Activated naive CD8-positive, alpha-beta T cell treated with anti-CD3 and anti-CD28 coated beads, Interleukin-2, amount 10 ng/mL, durations not matched to agents 7 days and 5 days (primary cell): Measurements from ENCODE around the gene KDM1B. TPM values are rescaled to one million over a fixed set of nuclear protein-coding genes. Genes with fewer than 3 reads are reported as not detected.
"Not testable (repeated sequence)": the region's sequence is repeated elsewhere in the genome, so short reads cannot be mapped to it uniquely, and the experiment has no call there.

Experiments
- ATAC-seq: fragments of 150-1000 bp; cut with Tn5 transposase; one replicate; pipeline ENCODE4 v1.10.0; 2021; ENCODE audit warnings: low read depth, moderate library complexity
- POLR2A ChIA-PET: fragments of 350-600 bp; sonication (Branson Sonifier 250); formaldehyde crosslinking; loops from one replicate; lab custom pipeline; 2021; ENCODE audit warnings: antibody characterized with exemption; lab: Charles Lee
- DNase-seq: peaks from one replicate; pipeline ENCODE4 v3.0.0; 2021
- H3K27ac Mint-ChIP-seq: one replicate; pipeline ENCODE4 v1.8.0; 2022; ENCODE audit warnings: mild to moderate bottlenecking, mixed read lengths
- H3K27me3 Mint-ChIP-seq: one replicate; pipeline ENCODE4 v1.8.0; 2022; ENCODE audit warnings: mild to moderate bottlenecking, moderate library complexity, mixed read lengths
- H3K36me3 Mint-ChIP-seq: one replicate; pipeline ENCODE4 v1.8.0; 2021; ENCODE audit warnings: mild to moderate bottlenecking, mixed read lengths
- H3K4me1 Mint-ChIP-seq: one replicate; pipeline ENCODE4 v1.8.0; 2021; ENCODE audit warnings: mixed read lengths
- H3K4me3 Mint-ChIP-seq: one replicate; pipeline ENCODE4 v1.8.0; 2022; ENCODE audit warnings: mild to moderate bottlenecking, moderate library complexity, mixed read lengths
- H3K9me3 Mint-ChIP-seq: one replicate; pipeline ENCODE4 v1.8.0; 2021; ENCODE audit warnings: mixed read lengths
- total RNA-seq, 2 experiments: library from RNA; stranded (reverse); gene quantifications; one replicate each; pipeline ENCODE4 v1.2.3, GENCODE V29; 2021

Gene KDM1B
- total RNA-seq, 2 experiments from 2014 or later, result 9.7 to 10.2 TPM

GRCh38 chr6:18138906-18139305 is 16.3 kb upstream of the KDM1B start:
- no peak overlapping the region for H3K27ac Mint-ChIP-seq
- H3K27me3 Mint-ChIP-seq, result no peaks in the 10 kb centered on the region
- ATAC-seq (no peak), DNase-seq (no peak)
- peaks cover 26% of the 10 kb centered on the region for H3K36me3 Mint-ChIP-seq
- no peaks in the 10 kb centered on the region for H3K9me3 Mint-ChIP-seq
- no peak overlapping the region for H3K4me3 Mint-ChIP-seq
- POLR2A ChIA-PET, result no interaction called here
- peaks cover 6% of the 10 kb centered on the region for H3K4me1 Mint-ChIP-seq

GRCh38 chr6:18139935-18140621 is 15.1 kb upstream of the KDM1B start:
- H3K27me3 Mint-ChIP-seq, result no peaks in the 10 kb centered on the region
- H3K9me3 Mint-ChIP-seq, result no peaks in the 10 kb centered on the region
- DNase-seq (no peak), ATAC-seq (no peak)
- H3K36me3 Mint-ChIP-seq, result peaks cover 23% of the 10 kb centered on the region
- H3K27ac Mint-ChIP-seq, result no peak overlapping the region
- POLR2A ChIA-PET, result no interaction called here
- H3K4me3 Mint-ChIP-seq, result no peak overlapping the region
- peaks cover 2% of the 10 kb centered on the region for H3K4me1 Mint-ChIP-seq

- Mint-ChIP-seq H3K9me3 (no peaks in the 10 kb centered on the region), H3K4me3 (no peak overlapping the region), H3K4me1 (no peaks in the 10 kb centered on the region), H3K27me3 (no peaks in the 10 kb centered on the region), H3K27ac (no peak overlapping the region), H3K36me3 (peaks cover 19% of the 10 kb centered on the region)
- ATAC-seq, result no peak
- DNase-seq, result no peak
- POLR2A ChIA-PET, result interaction anchor here (0.6 kb wide), 1 partner anchor 314 kb away, joined by 3 read pairs; no protein-coding TSS in a partner anchor
Observed at GRCh38 chr6:18141805-18142590, 13.2 kb upstream of the KDM1B start.

- H3K4me1 Mint-ChIP-seq, result no peaks in the 10 kb centered on the region
- H3K4me3 Mint-ChIP-seq, result no peak overlapping the region
- ATAC-seq (no peak), DNase-seq (no peak)
- peaks cover 16% of the 10 kb centered on the region for H3K36me3 Mint-ChIP-seq
- POLR2A ChIA-PET, result no interaction called here
- no peaks in the 10 kb centered on the region for H3K27me3 Mint-ChIP-seq
- H3K27ac Mint-ChIP-seq, result no peak overlapping the region
- H3K9me3 Mint-ChIP-seq, result no peaks in the 10 kb centered on the region
Observed at GRCh38 chr6:18142591-18142861, 12.7 kb upstream of the KDM1B start.

- no peak for ATAC-seq
- Mint-ChIP-seq H3K27ac (no peak overlapping the region), H3K4me3 (no peak overlapping the region), H3K27me3 (no peaks in the 10 kb centered on the region), H3K9me3 (no peaks in the 10 kb centered on the region), H3K4me1 (no peaks in the 10 kb centered on the region), H3K36me3 (peaks cover 15% of the 10 kb centered on the region)
- DNase-seq, result no peak
- POLR2A ChIA-PET, result no interaction called here
Observed at GRCh38 chr6:18147160-18147559, 8.1 kb upstream of the KDM1B start.

GRCh38 chr6:18147616-18148015 is 7.6 kb upstream of the KDM1B start:
- DNase-seq (no peak), ATAC-seq (no peak)
- POLR2A ChIA-PET, result no interaction called here
- Mint-ChIP-seq H3K27me3 (no peaks in the 10 kb centered on the region), H3K36me3 (peaks cover 14% of the 10 kb centered on the region), H3K27ac (no peak overlapping the region), H3K4me3 (no peak overlapping the region), H3K9me3 (no peaks in the 10 kb centered on the region), H3K4me1 (peaks cover 2% of the 10 kb centered on the region)

GRCh38 chr6:18148304-18149025 is 6.8 kb upstream of the KDM1B start:
- DNase-seq (no peak), ATAC-seq (no peak)
- H3K36me3 Mint-ChIP-seq, result peaks cover 9% of the 10 kb centered on the region
- peaks cover 8% of the 10 kb centered on the region for H3K4me1 Mint-ChIP-seq
- no peaks in the 10 kb centered on the region for H3K9me3 Mint-ChIP-seq
- no peak overlapping the region for H3K27ac Mint-ChIP-seq
- H3K4me3 Mint-ChIP-seq, result no peak overlapping the region
- POLR2A ChIA-PET, result no interaction called here
- H3K27me3 Mint-ChIP-seq, result no peaks in the 10 kb centered on the region

- H3K27me3 Mint-ChIP-seq, ATAC-seq, POLR2A ChIA-PET, H3K4me3 Mint-ChIP-seq, H3K9me3 Mint-ChIP-seq, DNase-seq, H3K27ac Mint-ChIP-seq: not testable (repeated sequence)
- Mint-ChIP-seq H3K36me3 (peaks cover 10% of the 10 kb centered on the region), H3K4me1 (peaks cover 15% of the 10 kb centered on the region)
Observed at GRCh38 chr6:18151391-18151790, 3.8 kb upstream of the KDM1B start.

- POLR2A ChIA-PET, result interaction anchor here (0.6 kb wide), 1 partner anchor 32 kb away, joined by 3 read pairs; no protein-coding TSS in a partner anchor
- H3K4me1 Mint-ChIP-seq, result peaks cover 16% of the 10 kb centered on the region
- peaks cover 10% of the 10 kb centered on the region for H3K36me3 Mint-ChIP-seq
- ATAC-seq (no peak), DNase-seq (no peak)
- H3K9me3 Mint-ChIP-seq, result no peaks in the 10 kb centered on the region
- H3K4me3 Mint-ChIP-seq, result no peak overlapping the region
- H3K27ac Mint-ChIP-seq, result no peak overlapping the region
- H3K27me3 Mint-ChIP-seq, result no peaks in the 10 kb centered on the region
Observed at GRCh38 chr6:18151801-18152200, 3.4 kb upstream of the KDM1B start.

- Mint-ChIP-seq H3K4me3 (no peak overlapping the region), H3K4me1 (peaks cover 16% of the 10 kb centered on the region), H3K27ac (no peak overlapping the region), H3K36me3 (peaks cover 10% of the 10 kb centered on the region), H3K27me3 (no peaks in the 10 kb centered on the region), H3K9me3 (no peaks in the 10 kb centered on the region)
- DNase-seq, result no peak
- POLR2A ChIA-PET, result interaction anchor here (1.9 kb wide), 1 partner anchor 447 kb away, joined by 5 read pairs; the partner anchor contains the start of gene NUP153
- ATAC-seq, result no peak
Observed at GRCh38 chr6:18153311-18153703, 1.9 kb upstream of the KDM1B start.

GRCh38 chr6:18154507-18155149 is 594 bp upstream of the KDM1B start, which contains the start of gene TPMT:
TSS of gene TPMT (minus strand) at chr6:18155077. CDS start at chr6:18149127, 5,950 bp downstream.
- ATAC-seq (peak; percentile 69), DNase-seq (peak; percentile 29)
- H3K4me1 Mint-ChIP-seq, result peaks cover 16% of the 10 kb centered on the region
- peak within 1 kb of the TSS; percentile 98 for H3K4me3 Mint-ChIP-seq
- peaks cover 6% of the 10 kb centered on the region for H3K36me3 Mint-ChIP-seq
- H3K27me3 Mint-ChIP-seq, result no peaks in the 10 kb centered on the region
- POLR2A ChIA-PET, result interaction anchor here (0.5 to 1.9 kb wide), 4 partner anchors 30 to 554 kb away, joined by 3 to 6 read pairs (median 4); partner anchors contain the start of gene NUP153
- no peaks in the 10 kb centered on the region for H3K9me3 Mint-ChIP-seq
- H3K27ac Mint-ChIP-seq, result peak within 1 kb of the TSS; percentile 96

GRCh38 chr6:18155864-18156421 is 721 bp downstream of the KDM1B start:
- peak; percentile 9 for ATAC-seq
- Mint-ChIP-seq H3K4me3 (peak overlapping the region; percentile 98), H3K27me3 (no peaks in the 10 kb centered on the region), H3K27ac (peak overlapping the region; percentile 96), H3K36me3 (peaks cover 9% of the 10 kb centered on the region), H3K9me3 (no peaks in the 10 kb centered on the region), H3K4me1 (peaks cover 16% of the 10 kb centered on the region)
- POLR2A ChIA-PET, result no interaction called here
- peak; percentile 63 for DNase-seq

- ATAC-seq (no peak), DNase-seq (no peak)
- no peaks in the 10 kb centered on the region for H3K9me3 Mint-ChIP-seq
- no peaks in the 10 kb centered on the region for H3K27me3 Mint-ChIP-seq
- POLR2A ChIA-PET, result no interaction called here
- H3K4me3 Mint-ChIP-seq, result no peak overlapping the region
- H3K27ac Mint-ChIP-seq, result no peak overlapping the region
- peaks cover 10% of the 10 kb centered on the region for H3K4me1 Mint-ChIP-seq
- H3K36me3 Mint-ChIP-seq, result peaks cover 21% of the 10 kb centered on the region
Observed at GRCh38 chr6:18160911-18161310, 5.7 kb downstream of the KDM1B start.
